ENCODE data around the gene RABGAP1L.

The RABGAP1L gene

DNA sequence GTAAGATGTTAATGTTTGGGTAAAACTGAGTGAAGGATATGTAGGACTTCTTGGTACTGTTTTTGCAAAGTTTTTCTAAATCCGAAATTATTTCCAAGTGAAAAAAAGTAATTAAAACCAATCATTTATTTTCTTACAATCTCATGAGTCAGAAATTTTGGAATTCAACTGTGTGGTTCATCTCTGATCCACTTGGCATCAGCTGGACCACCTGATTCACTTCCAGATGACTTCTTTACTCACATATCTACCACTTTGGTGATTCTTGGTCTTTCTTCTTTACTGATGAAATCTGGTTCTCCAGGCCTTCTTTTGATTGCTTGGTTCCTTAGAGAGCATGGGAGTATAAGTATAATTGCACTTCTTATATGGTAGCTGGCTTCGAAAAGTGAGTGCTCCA lies 585.6 kb downstream of the RABGAP1L start:
- no peaks in the 10 kb centered on the region for H3K36me3 ChIP-seq (ENCODE audit: insufficient read depth)
- TF ChIP-seq, protein P1, sequence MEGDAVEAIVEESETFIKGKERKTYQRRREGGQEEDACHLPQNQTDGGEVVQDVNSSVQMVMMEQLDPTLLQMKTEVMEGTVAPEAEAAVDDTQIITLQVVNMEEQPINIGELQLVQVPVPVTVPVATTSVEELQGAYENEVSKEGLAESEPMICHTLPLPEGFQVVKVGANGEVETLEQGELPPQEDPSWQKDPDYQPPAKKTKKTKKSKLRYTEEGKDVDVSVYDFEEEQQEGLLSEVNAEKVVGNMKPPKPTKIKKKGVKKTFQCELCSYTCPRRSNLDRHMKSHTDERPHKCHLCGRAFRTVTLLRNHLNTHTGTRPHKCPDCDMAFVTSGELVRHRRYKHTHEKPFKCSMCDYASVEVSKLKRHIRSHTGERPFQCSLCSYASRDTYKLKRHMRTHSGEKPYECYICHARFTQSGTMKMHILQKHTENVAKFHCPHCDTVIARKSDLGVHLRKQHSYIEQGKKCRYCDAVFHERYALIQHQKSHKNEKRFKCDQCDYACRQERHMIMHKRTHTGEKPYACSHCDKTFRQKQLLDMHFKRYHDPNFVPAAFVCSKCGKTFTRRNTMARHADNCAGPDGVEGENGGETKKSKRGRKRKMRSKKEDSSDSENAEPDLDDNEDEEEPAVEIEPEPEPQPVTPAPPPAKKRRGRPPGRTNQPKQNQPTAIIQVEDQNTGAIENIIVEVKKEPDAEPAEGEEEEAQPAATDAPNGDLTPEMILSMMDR (conservative IDR thresholded peaks at IDR 0.05; ENCODE audit: low read depth, low read length), result no peak
- H4K20me1 ChIP-seq (ENCODE audit: insufficient read depth), result no peaks in the 10 kb centered on the region
- H3K27ac ChIP-seq, result no peak overlapping the region
- H3K27me3 ChIP-seq (ENCODE audit: insufficient read depth, low read depth), result no peaks in the 10 kb centered on the region
- peaks cover 10% of the 10 kb centered on the region for H3K4me1 ChIP-seq (ENCODE audit: low read depth, poor library complexity, severe bottlenecking)
- no peak overlapping the region for H3K4me2 ChIP-seq
- no peak overlapping the region for H3K4me3 ChIP-seq (IDR thresholded peaks at IDR 0.05; ENCODE audit: insufficient read depth, low read depth, low read length)
- H2AFZ ChIP-seq (ENCODE audit: low read depth), result no peak overlapping the region
- H3K9ac ChIP-seq, result no peak overlapping the region
- H3K79me2 ChIP-seq (ENCODE audit: insufficient read depth, low read depth), result no peaks in the 10 kb centered on the region

DNA sequence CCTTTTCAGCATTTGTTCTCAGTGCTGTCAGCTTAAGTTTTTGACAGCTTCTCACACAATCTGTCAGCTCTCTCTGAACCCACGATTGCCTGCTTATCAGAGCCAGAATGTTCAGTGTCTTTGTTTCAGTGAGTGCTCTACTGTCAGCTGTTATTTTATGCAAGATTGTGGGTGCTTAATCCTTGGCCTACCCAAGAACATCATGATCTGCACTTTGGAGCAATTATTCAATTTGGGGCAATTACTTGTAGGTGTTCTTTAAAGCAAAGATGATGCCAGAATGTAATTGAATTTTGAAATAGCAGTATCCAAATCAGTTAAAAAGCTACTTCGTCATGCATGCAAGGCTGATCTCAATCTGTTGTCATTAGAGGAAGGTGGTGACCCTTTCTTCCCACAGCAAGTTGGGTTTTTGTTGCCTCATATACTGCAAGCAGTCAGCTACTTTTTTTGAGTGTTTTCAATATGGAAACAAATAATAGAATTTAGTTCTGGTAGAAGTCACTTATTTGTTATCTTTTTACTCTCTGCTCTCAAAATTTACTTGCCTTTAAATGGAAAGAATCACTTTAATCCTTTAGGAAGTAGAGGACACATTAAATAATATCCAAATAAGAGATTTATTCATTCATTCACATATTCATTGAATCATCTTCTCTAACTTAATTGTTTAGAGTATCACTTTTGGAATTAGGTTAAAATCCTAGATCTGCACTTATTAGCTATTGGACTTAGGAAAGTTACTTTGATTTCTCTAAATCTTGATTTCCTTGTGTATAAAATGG lies 586.9 kb downstream of the RABGAP1L start:
- H3K4me3 ChIP-seq (IDR thresholded peaks at IDR 0.05; ENCODE audit: insufficient read depth, low read depth, low read length), result no peak overlapping the region
- H3K4me2 ChIP-seq, result no peak overlapping the region
- no peaks in the 10 kb centered on the region for H4K20me1 ChIP-seq (ENCODE audit: insufficient read depth)
- H3K36me3 ChIP-seq (ENCODE audit: insufficient read depth), result no peaks in the 10 kb centered on the region
- no peaks in the 10 kb centered on the region for H3K4me1 ChIP-seq (ENCODE audit: low read depth, poor library complexity, severe bottlenecking)
- H2AFZ ChIP-seq (ENCODE audit: low read depth), result no peak overlapping the region
- TF ChIP-seq, protein P1 (conservative IDR thresholded peaks at IDR 0.05; ENCODE audit: low read depth, low read length), result no peak
- H3K79me2 ChIP-seq (ENCODE audit: insufficient read depth, low read depth), result no peaks in the 10 kb centered on the region
- H3K27me3 ChIP-seq (ENCODE audit: insufficient read depth, low read depth), result no peaks in the 10 kb centered on the region
- H3K9ac ChIP-seq, result no peak overlapping the region
- H3K27ac ChIP-seq, result no peak overlapping the region

DNA sequence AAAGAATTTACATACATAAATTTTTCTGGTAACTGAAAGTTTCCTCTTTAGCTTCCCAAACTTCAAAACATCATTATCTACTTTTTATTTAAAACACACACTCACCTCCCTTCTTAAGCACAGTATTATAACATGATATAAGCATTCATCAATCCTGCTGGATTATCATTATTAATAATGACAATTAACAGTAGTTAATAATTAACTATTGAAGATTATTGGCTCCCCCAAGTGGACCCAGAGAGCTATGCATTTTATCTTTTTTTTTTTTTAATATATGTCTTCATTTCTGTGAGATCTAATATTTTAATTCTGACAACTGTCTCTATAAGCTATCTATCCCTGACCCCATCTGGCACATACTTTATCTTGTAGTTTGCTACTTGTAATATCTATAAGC lies 588.3 kb downstream of the RABGAP1L start:
- no peak overlapping the region for H3K4me3 ChIP-seq (IDR thresholded peaks at IDR 0.05; ENCODE audit: insufficient read depth, low read depth, low read length)
- H3K36me3 ChIP-seq (ENCODE audit: insufficient read depth), result no peaks in the 10 kb centered on the region
- H3K27me3 ChIP-seq (ENCODE audit: insufficient read depth, low read depth), result no peaks in the 10 kb centered on the region
- H4K20me1 ChIP-seq (ENCODE audit: insufficient read depth), result no peaks in the 10 kb centered on the region
- H3K9ac ChIP-seq, result no peak overlapping the region
- H3K27ac ChIP-seq, result no peak overlapping the region
- H3K4me2 ChIP-seq, result no peak overlapping the region
- no peak overlapping the region for H2AFZ ChIP-seq (ENCODE audit: low read depth)
- H3K4me1 ChIP-seq (ENCODE audit: low read depth, poor library complexity, severe bottlenecking), result no peaks in the 10 kb centered on the region
- H3K79me2 ChIP-seq (ENCODE audit: insufficient read depth, low read depth), result no peaks in the 10 kb centered on the region
- TF ChIP-seq, protein P1 (conservative IDR thresholded peaks at IDR 0.05; ENCODE audit: low read depth, low read length), result peak; percentile 77

DNA sequence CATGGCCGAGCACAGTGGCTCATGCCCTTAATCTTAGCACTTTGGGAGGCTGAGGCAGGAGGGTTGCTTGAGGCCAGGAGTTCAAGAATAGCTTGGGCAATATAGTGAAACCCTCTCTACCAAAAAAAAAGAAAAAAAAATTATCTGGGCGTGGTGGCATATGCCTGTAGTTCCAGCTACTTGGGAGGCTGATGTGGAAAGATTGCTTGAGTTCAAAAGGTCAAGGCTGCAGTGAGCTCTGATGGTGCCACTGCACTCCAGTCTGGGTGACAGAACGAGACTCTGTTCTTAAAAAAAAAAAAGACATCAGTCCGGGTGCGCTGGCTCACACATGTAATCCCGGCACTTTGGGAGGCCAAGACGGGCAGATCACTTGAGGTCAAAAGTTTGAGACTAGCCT lies 589.3 kb downstream of the RABGAP1L start:
- no peak overlapping the region for H3K9ac ChIP-seq
- no peaks in the 10 kb centered on the region for H3K36me3 ChIP-seq (ENCODE audit: insufficient read depth)
- no peaks in the 10 kb centered on the region for H3K27me3 ChIP-seq (ENCODE audit: insufficient read depth, low read depth)
- no peak overlapping the region for H2AFZ ChIP-seq (ENCODE audit: low read depth)
- H3K79me2 ChIP-seq (ENCODE audit: insufficient read depth, low read depth), result no peaks in the 10 kb centered on the region
- no peak overlapping the region for H3K4me3 ChIP-seq (IDR thresholded peaks at IDR 0.05; ENCODE audit: insufficient read depth, low read depth, low read length)
- H3K4me1 ChIP-seq (ENCODE audit: low read depth, poor library complexity, severe bottlenecking), result no peaks in the 10 kb centered on the region
- H4K20me1 ChIP-seq (ENCODE audit: insufficient read depth), result no peaks in the 10 kb centered on the region
- TF ChIP-seq, protein P1 (conservative IDR thresholded peaks at IDR 0.05; ENCODE audit: low read depth, low read length), result no peak
- H3K27ac ChIP-seq, result no peak overlapping the region
- no peak overlapping the region for H3K4me2 ChIP-seq
